DMS114 treated with DMSO at 0.1 percent for 48 hours (cell line): ENCODE results near the gene CCDC27.

Experiments
- DNase-seq: peaks from one replicate; lab custom pipeline; 2025; ENCODE audit not compliant: unreplicated experiment; lab: John Stamatoyannopoulos, UW

Gene CCDC27

GRCh38 chr1:3774276-3774945 lies 22.2 kb downstream of the CCDC27 start:
- no peak for DNase-seq

GRCh38 chr1:3774946-3775489 lies 22.8 kb downstream of the CCDC27 start:
- DNase-seq, result no peak

- DNase-seq, result no peak
These were observed 23.4 kb downstream of the CCDC27 start for GRCh38 chr1:3775490-3776230.

- no peak for DNase-seq
These were observed 24.1 kb downstream of the CCDC27 start for GRCh38 chr1:3776231-3776961.

- DNase-seq, result no peak
These were observed 24.9 kb downstream of the CCDC27 start for GRCh38 chr1:3777078-3777547.

- DNase-seq, result no peak
These were observed 25.7 kb downstream of the CCDC27 start for GRCh38 chr1:3777647-3778589.

- DNase-seq, result no peak
These were observed 26.5 kb downstream of the CCDC27 start for GRCh38 chr1:3778590-3779264.

GRCh38 chr1:3779265-3779911 lies 27.1 kb downstream of the CCDC27 start:
- no peak for DNase-seq

GRCh38 chr1:3779912-3780416 lies 27.7 kb downstream of the CCDC27 start:
- DNase-seq, result no peak

GRCh38 chr1:3780901-3781300 lies 28.7 kb downstream of the CCDC27 start:
- DNase-seq, result no peak

- no peak for DNase-seq
These were observed 31.6 kb downstream of the CCDC27 start for GRCh38 chr1:3783651-3784474.

- no peak for DNase-seq
These were observed 32.8 kb downstream of the CCDC27 start for GRCh38 chr1:3785045-3785444.

GRCh38 chr1:3785456-3786157 lies 33.4 kb downstream of the CCDC27 start:
- DNase-seq, result no peak

- DNase-seq, result no peak
These were observed 34.5 kb downstream of the CCDC27 start for GRCh38 chr1:3786468-3787348.

GRCh38 chr1:3787349-3787715 lies 35.1 kb downstream of the CCDC27 start:
- no peak for DNase-seq

- DNase-seq, result no peak
These were observed 35.7 kb downstream of the CCDC27 start for GRCh38 chr1:3787745-3788605.
